SKM-1 (cell line): ENCODE measurements around the gene CTSS.

ENCODE experiments used
- DNase-seq: peaks from one replicate; lab custom pipeline; 2025; ENCODE audit not compliant: unreplicated experiment; lab: John Stamatoyannopoulos, UW

CTSS gene

GRCh38 chr1:150706091-150706490 is 59.5 kb downstream of the CTSS start:
- no peak for DNase-seq

- DNase-seq: no peak
These were observed 62.2 kb downstream of the CTSS start for GRCh38 chr1:150703427-150703826.

- peak; percentile 99 for DNase-seq
These were observed 68.3 kb downstream of the CTSS start, which contains the start of gene GOLPH3L for GRCh38 chr1:150696995-150697927. Gene GOLPH3L, minus strand, starts transcription at chr1:150697154. Its CDS starts 2,316 bp downstream, at chr1:150694838.

- no peak for DNase-seq
These were observed 69.0 kb downstream of the CTSS start for GRCh38 chr1:150696590-150696989.

- peak; percentile 37 for DNase-seq
These were observed 69.4 kb downstream of the CTSS start for GRCh38 chr1:150696162-150696561.

GRCh38 chr1:150695561-150695960 is 70.0 kb downstream of the CTSS start:
- DNase-seq: no peak

- no peak for DNase-seq
These were observed 72.9 kb downstream of the CTSS start for GRCh38 chr1:150692720-150693119.

GRCh38 chr1:150688763-150689162 is 76.8 kb downstream of the CTSS start:
- no peak for DNase-seq

- DNase-seq: no peak
These were observed 79.3 kb downstream of the CTSS start for GRCh38 chr1:150686275-150686674.

GRCh38 chr1:150683914-150684313 is 81.7 kb downstream of the CTSS start:
- DNase-seq: no peak
